HUDEP-2 (cell line): ENCODE measurements around the gene APOB.

Experiments used
- DNase-seq, 76 experiments: peaks; one replicate each; lab custom pipeline; 2025; ENCODE audit not compliant: unreplicated experiment in 76 of 76; lab: John Stamatoyannopoulos, UW

The APOB gene

GRCh38 chr2:21020031-21020667 is 23.7 kb downstream of the APOB start:
- DNase-seq: no peak

DNA sequence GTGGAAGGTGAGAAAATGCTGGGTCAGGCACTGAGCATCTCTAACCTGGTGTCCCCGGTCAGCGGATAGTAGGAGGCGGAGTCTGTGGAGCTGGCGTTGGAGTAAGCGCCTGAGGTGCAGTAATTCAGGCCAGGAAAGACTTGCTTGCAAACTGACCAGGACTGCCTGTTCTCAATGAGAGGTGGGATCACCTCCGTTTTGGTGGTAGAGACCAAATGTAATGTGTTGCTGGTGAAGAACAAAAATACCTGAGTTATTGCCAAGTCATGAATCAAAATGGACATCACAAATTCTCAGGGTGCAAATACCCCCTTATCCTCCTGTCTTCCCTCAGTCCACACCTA is 24.2 kb downstream of the APOB start:
- DNase-seq: no peak

DNA sequence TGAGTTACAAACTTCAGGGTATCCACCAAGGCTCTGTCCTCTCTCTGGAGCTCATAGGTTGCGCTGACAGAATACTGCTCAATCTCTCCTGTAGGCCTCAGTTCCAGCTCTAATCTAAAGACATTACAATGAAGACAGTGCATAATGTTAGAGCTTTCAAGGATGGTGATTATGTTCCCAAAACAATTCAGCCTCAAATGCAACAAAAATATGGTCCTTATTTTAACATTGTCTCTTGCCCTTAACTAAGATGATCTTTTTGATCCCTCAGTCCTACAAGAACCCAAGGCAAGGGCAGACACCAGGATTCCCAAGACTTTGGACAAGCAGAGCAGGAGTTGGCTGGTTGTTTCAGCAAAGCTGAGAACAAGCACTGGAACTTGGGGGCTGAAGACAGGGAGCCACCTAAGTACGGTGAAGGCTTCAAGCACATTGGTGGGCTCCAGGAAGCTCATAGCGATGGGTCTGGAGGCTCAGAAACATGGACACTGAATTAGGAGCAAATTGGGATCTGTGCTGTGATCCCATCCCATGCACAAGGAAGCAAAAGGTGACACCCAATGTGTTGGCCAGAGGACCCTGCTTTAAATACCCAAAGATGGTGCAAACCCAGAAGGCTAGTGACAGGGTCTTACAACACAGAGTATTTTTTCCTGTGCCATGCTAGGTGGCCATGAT is 24.7 kb downstream of the APOB start:
- no peak for DNase-seq

DNA sequence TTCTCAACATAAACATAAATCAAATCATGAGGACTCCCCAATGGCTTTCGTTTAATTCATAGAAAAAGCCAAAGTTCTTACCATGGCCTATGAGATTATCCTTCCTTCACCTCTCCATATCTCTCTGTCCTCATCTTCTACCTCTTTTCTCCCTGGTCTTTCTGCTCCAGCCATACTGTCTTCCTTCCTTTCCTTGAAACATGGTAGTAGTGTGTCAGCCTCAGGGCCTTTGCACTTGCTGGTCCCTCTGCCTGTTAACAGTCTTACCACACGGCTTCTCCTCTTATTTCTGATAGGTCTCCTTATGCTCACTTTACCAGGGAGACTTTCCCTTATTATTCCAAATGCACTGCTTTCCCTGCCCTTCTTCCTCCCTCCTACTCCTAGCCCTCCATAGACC is 25.6 kb downstream of the APOB start:
- no peak for DNase-seq

- no peak for DNase-seq
Observed at GRCh38 chr2:21017748-21018276, 26.1 kb downstream of the APOB start.

GRCh38 chr2:21015281-21015645 is 28.6 kb downstream of the APOB start:
- no peak for DNase-seq

DNA sequence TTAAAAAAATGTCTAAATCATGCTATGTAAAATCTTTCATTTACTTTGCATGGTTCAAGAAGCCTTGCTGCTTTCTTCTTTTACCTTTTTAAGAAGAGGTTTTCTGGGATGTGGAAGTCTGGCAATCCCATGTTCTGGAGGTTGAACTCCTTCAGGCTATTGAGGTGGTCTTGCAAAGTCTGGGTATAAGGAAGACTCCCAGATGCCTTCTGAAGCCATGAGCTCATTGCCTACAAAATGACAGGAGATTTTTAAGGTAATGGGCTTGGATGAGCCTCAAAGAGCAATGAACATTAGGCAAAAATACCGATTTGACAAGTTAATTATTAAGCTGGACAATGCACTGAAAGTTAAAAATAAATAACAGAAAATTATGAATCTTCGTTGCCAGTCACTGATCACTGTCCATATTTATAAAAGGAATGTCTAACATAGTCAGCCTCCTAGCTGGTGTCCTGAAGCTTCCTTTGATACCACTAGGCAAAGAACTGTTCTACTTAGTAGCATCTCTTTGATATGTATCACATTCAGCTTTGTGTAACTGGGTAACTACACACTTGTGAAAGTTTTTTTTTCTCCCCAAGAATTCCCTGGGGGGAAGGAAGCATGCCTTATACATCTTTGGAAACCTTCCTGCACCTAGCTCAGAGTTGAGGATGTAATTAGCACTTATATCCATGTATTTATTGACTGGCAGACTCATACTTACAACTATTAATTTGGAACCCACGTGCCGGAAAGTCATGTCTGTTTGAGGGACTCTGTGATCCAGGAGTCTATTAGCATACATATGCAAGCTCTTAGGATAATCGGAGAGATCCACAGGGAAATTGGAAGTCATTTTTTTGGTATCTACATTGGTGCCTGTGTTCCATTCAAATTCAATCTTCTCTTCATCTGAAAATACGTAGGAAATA is 29.3 kb downstream of the APOB start:
- no peak for DNase-seq

DNA sequence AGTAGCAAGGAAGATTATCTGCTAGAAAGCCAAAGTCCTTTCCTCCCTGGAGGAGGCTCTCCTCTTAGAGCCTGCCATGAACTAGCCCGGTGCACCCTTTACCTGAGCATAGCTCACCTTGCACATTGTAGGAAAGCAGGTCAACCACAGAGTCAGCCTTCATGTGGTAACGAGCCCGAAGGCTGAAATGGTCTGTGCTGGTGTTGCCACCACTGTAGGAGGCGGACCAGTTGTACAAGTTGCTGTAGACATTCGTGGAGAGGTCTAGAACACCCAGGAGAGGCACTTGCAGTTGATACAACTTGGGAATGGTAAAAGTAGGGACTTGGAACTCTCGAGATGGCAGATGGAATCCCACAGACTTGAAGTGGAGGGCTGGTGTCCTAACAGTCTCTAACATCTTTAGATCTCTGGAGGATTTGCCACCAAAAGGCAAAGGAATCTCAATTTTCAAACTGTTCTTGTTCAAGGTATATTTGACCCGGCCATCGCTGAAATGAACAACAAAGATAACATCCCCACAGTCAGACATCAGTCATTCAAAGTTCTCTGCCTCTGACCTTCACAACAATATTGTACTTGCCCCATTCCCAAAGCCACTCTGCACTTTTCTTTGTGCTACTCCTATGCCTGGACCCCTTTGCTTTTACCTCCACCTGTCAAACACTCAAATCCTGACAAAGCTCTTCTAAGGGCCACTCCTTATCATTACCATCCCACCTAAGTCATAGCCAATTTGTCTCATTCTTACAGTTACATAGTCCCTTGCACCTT is 30.6 kb downstream of the APOB start:
- DNase-seq: no peak

DNA sequence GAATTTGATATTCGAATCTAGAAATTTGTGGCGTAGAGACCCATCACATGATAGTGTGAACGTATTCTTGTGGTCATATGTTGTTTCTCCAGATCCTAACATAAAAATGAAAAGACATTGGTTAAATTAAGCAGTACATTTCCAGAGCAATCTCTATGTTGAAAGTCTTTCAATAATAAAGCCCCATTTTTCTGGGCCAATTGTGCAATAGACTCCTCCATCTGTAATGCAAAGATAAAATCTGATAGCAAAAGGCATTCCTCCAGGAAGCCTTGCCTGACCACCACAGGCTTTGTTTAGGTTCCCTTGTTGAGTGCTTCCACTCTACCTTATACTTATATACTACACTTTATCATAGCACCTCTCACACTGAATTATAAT is 31.3 kb downstream of the APOB start:
- DNase-seq: no peak

DNA sequence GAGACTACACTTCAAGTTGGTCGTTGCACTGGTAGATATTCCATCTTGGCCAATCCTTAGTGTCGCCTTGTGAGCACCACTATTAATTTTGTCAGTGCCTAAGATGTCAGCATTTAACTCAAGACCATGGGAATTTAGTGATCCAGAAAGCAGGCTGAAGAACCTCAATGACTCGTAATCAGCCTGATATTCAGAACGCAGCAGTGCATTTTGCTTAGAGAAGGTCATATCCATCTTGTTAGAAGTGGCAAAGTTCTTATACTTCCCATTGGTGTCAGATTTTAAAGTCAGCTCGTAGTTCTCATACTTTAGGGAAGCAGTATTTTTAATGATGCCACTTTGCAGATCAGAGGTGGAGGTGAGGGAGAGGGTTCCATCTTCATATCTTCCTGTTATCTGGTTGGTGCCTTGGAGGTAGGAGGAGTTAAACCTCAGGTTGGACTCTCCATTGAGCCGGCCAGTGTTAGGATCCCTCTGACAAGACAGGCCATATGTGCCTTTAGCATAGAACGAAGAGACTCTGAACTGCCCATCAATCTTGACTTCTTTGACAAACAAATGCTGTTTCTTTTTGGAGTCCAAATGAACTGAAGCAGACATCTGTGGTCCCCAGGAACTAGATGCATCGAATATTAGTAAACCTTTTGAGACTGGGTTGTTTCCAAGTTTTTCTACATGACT is 31.9 kb downstream of the APOB start:
- no peak for DNase-seq

GRCh38 chr2:21011453-21011852 is 32.4 kb downstream of the APOB start:
- DNase-seq: no peak

GRCh38 chr2:21010813-21011439 is 32.9 kb downstream of the APOB start:
- DNase-seq: no peak

DNA sequence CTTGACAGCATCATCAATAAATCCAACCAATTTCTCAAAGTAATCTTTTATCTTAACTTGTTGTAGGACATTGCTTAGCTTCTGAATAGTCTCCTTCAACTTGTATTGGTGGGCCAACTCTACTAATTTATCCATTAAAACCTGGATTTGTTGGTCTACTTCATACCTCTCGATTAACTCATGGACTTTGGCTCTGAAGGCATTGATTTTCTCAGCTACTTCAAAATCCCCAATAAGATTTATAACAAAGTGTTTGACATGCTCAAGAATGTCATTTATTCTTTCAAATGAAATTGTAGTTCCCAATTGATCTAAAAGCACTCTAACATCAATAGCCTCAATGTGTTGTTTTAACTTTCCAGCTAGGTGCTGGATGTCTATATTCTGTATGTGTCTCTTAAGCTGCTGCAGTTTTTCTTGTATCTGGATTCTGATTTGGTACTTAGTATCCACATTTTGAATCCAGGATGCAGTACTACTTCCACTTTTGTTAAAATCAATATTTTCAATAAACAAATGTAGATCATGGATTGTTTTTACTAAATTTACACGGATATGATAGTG is 34.1 kb downstream of the APOB start:
- DNase-seq: no peak

GRCh38 chr2:21008790-21009661 is 34.8 kb downstream of the APOB start:
- no peak for DNase-seq

GRCh38 chr2:21008014-21008789 is 35.7 kb downstream of the APOB start:
- no peak for DNase-seq

- no peak for DNase-seq
Observed at GRCh38 chr2:21007129-21008013, 36.5 kb downstream of the APOB start.
